ENCODE data around the gene PRPF6. TPM values are rescaled to one million over a fixed set of nuclear protein-coding genes. Genes with fewer than 3 reads are reported as not detected.

PRPF6 gene
- total and polyA plus RNA-seq, 8 donors = 27.2 to 49.2 (median 35.7) TPM

DNA sequence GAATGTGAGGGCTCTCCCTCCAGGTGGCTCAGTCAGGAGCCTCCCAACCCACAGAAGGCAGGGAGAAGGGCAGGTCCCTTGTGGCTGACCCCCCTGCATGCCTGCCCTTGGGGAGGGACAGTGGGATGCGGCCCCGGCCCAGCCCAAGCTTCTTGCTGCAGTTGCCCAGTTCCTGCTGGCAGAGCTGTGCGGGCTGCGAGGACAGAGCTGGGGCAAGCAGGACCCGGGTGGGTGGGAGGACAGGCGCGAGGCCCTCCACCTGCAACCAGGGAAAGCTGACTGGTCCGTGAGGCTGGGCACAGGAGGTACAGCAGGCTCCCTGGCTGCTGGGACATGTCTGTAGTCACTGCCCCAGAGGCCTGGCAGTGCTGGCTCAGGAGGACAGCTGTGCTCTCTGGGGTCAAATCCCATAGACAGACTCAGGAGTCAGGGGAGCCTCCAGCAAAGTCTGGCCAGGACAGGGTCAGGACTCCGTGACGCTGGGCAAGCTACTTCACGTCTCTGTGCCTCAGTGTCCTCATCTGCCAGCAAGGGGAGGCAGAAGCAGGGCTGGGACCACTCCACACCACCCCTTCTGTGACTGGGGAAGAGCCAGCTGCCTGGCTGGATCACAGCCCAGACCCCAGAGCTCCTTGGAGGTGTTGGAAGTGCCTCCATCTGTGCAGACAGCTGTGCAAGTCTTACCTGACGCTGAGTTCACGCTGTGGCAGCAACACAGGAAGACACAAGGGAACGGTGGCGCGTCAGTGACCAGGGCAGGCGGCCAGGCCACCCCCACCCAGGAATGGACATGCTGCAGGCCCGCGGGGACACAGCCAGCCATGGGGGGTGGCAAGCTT is 37.7 kb upstream of the PRPF6 start:
- peak in 1 of 4 donors; percentile 1 for ATAC-seq
- TF ChIP-seq, protein P1, sequence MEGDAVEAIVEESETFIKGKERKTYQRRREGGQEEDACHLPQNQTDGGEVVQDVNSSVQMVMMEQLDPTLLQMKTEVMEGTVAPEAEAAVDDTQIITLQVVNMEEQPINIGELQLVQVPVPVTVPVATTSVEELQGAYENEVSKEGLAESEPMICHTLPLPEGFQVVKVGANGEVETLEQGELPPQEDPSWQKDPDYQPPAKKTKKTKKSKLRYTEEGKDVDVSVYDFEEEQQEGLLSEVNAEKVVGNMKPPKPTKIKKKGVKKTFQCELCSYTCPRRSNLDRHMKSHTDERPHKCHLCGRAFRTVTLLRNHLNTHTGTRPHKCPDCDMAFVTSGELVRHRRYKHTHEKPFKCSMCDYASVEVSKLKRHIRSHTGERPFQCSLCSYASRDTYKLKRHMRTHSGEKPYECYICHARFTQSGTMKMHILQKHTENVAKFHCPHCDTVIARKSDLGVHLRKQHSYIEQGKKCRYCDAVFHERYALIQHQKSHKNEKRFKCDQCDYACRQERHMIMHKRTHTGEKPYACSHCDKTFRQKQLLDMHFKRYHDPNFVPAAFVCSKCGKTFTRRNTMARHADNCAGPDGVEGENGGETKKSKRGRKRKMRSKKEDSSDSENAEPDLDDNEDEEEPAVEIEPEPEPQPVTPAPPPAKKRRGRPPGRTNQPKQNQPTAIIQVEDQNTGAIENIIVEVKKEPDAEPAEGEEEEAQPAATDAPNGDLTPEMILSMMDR (IDR thresholded peaks at IDR 0.05) = no peak
- DNase-seq = peak in 4 of 6 donors; percentile 12 to 82 (median 48)
- FAIRE-seq = no peak
- H3K4me1 ChIP-seq = peaks cover 0 to 3% (median 0%) of the 10 kb centered on the region in 3 donors
- intact Hi-C loops (cut with DNase I) = no loop called here
- WGBS, 2 donors = 72 to 77% methylated on average over 18 to 19 of the region's 19 CpGs
- peaks cover 3 to 48% (median 17%) of the 10 kb centered on the region in 3 donors for H3K36me3 ChIP-seq
- no peak overlapping the region for H3K4me3 ChIP-seq
- H3K27ac ChIP-seq = no peak overlapping the region
- no peaks in the 10 kb centered on the region for H3K27me3 ChIP-seq
- no peaks in the 10 kb centered on the region for H3K9me3 ChIP-seq

DNA sequence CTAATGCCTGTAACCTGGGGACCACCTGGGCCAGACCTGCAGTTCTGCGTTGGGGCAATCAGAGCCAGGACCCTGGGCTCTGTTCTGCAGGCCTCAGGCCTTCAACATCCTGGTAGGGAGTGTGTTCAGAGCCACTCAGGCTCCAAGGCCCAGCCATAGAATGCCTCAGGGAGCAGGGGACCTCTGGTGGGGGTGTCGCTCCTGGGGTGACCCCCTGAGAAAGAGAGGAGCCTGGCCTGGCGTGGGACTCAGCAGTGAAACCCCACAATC is 37.2 kb upstream of the PRPF6 start:
- Histone ChIP-seq H3K27me3 (no peaks in the 10 kb centered on the region), H3K4me3 (no peak overlapping the region), H3K36me3 (peaks cover 3 to 48% (median 17%) of the 10 kb centered on the region in 3 donors), H3K27ac (no peak overlapping the region), H3K4me1 (peaks cover 1 to 6% (median 2%) of the 10 kb centered on the region in 3 donors), H3K9me3 (no peaks in the 10 kb centered on the region)
- TF ChIP-seq, protein P1 (IDR thresholded peaks at IDR 0.05) = no peak
- intact Hi-C loops (cut with DNase I) = no loop called here
- ATAC-seq = no peak
- FAIRE-seq = no peak
- WGBS, 2 donors = 90 to 94% methylated on average over 3 of the region's 3 CpGs
- DNase-seq = peak in 1 of 6 donors; percentile 80

DNA sequence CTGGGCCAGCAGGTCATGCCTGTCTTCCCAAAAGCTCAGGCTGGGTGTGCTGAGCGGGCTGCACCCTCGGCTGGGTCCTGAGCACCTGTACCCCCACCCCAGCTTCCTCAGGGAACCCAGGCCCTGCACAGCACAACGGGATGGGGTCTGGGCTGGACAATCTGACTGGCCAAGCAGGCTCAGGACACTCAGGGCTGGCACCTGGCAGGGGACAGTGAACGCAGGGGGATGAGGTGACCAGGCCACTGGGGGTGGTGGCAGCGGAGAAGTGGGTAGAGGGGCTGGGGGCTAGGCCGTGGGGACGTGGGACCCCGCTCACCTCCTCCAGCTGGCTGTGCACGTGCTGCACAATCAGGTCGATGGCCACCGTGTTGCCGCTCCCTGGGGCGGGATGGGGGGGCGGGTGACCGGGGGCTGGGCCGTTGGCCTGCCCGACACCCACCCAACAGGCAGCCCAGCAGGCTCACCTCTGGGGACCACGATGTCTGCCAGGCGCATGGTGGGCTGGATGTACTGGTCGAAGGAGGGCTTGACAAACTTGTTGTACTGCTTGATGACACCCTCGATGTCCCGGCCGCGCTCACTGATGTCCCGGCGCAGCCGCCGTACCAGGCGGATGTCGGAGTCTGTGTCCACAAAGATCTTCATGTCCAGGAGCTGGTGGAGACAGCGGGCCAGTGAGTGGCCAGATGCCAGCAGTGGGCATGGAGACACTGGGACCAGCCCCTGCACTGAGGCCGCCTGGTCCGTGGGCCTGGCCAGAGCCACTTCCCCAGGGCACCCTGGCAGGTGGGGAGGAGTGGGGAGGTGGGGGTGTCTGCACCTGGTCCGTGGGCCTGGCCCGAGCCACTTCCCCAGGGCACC is 36.6 kb upstream of the PRPF6 start:
- Histone ChIP-seq H3K4me3 (no peak overlapping the region), H3K4me1 (peaks cover 4 to 12% (median 7%) of the 10 kb centered on the region in 3 donors), H3K27ac (no peak overlapping the region), H3K9me3 (no peaks in the 10 kb centered on the region), H3K27me3 (no peaks in the 10 kb centered on the region), H3K36me3 (peaks cover 3 to 48% (median 17%) of the 10 kb centered on the region in 3 donors)
- intact Hi-C loops (cut with DNase I) = no loop called here
- WGBS, 2 donors = 88 to 93% methylated on average over 35 of the region's 35 CpGs
- no peak for FAIRE-seq
- no peak for ATAC-seq
- TF ChIP-seq, protein P1 (IDR thresholded peaks at IDR 0.05) = no peak
- peak in 5 of 6 donors; percentile 10 to 81 (median 56) for DNase-seq

DNA sequence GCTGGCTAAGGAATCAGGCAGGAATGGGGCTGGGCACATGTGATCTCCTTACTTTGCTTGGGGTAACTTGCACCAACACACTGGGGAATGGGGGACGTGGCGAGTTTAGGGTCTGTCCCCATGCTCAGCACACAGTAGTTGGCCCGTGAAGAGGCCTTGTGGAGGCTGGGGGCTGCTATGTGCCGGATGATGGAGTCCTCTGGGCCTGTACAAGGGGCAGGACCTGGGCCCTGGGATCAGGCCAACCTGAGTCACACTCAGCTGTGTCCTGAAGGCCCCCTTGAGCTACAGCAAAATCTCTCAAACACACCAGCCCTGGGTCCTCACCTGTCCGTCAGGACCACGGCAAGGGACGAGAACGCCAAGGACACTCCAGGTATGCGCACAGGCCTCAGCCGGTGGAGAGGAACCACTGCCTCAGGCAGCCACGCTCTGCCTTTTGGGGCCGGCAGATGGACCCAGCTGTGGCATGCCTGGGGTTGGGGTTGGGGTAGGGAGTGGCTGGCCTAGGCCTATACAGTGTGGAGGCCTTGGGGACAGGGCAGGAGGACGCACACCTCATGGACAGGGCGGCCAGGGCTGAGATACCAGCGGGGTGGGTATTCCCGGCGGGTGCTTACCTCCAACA is 35.8 kb upstream of the PRPF6 start:
- no peak for ATAC-seq
- intact Hi-C loops (cut with DNase I) = no loop called here
- FAIRE-seq = no peak
- peaks cover 3 to 45% (median 16%) of the 10 kb centered on the region in 3 donors for H3K36me3 ChIP-seq
- WGBS, 2 donors = 84 to 86% methylated on average over 17 of the region's 17 CpGs
- no peak overlapping the region for H3K4me3 ChIP-seq
- DNase-seq = peak in 2 of 6 donors; percentile 50 to 51
- no peak overlapping the region for H3K27ac ChIP-seq
- no peaks in the 10 kb centered on the region for H3K27me3 ChIP-seq
- TF ChIP-seq, protein P1 (IDR thresholded peaks at IDR 0.05) = no peak
- peaks cover 10 to 20% (median 13%) of the 10 kb centered on the region in 3 donors for H3K4me1 ChIP-seq
- H3K9me3 ChIP-seq = no peaks in the 10 kb centered on the region
